ENCODE results near the gene C1QL2.

GRCh38 chr2:119179991-119180390 is 21.4 kb upstream of the C1QL2 start:
- TF ChIP-seq TAF1 (IDR thresholded peaks at IDR 0.05; ENCODE audit: low read depth): no peak
- TF ChIP-seq YY1 (IDR thresholded peaks at IDR 0.05; ENCODE audit: low read depth): no peak
- TF ChIP-seq TEAD4 (IDR thresholded peaks at IDR 0.05): no peak
- no peak for TF ChIP-seq TCF12 (IDR thresholded peaks at IDR 0.05; ENCODE audit: low read depth)

Measured in Ishikawa (cell line).